Activated effector memory CD4-positive, alpha-beta T cell treated with Interleukin-2 at 50 U/mL for 16 hours (primary cell): ENCODE data around the gene PEX10.

Source experiments
- DNase-seq: peaks from one replicate; pipeline ENCODE4 v3.0.0-alpha.2; 2020

PEX10 gene

DNA sequence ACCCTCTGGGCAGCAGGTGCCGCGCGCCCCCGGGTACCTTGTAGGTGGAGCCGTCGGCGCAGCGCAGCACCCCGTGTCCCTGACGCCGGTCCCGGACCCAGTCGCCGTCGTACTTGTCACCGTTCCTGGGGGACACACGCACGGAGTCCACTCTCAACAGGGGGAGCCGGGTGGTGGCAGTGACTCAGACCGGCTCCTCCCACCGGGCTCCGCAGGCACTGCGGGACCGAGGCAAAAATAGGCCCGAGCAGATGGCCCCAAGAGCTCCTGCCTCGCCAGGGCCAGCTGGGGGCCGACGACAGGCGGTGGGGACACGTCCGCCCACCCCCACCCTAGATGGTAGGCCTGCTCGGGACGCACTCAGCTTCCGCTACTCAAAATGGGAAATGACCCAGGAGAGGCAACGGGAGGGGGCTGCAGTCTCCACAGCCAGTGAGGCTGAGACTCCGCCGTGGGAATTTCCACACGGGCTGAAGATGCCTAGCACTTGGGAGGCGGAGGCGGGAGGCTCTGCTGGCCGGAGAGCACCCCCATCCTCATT lies 27.4 kb downstream of the PEX10 start:
- no peak for DNase-seq

DNA sequence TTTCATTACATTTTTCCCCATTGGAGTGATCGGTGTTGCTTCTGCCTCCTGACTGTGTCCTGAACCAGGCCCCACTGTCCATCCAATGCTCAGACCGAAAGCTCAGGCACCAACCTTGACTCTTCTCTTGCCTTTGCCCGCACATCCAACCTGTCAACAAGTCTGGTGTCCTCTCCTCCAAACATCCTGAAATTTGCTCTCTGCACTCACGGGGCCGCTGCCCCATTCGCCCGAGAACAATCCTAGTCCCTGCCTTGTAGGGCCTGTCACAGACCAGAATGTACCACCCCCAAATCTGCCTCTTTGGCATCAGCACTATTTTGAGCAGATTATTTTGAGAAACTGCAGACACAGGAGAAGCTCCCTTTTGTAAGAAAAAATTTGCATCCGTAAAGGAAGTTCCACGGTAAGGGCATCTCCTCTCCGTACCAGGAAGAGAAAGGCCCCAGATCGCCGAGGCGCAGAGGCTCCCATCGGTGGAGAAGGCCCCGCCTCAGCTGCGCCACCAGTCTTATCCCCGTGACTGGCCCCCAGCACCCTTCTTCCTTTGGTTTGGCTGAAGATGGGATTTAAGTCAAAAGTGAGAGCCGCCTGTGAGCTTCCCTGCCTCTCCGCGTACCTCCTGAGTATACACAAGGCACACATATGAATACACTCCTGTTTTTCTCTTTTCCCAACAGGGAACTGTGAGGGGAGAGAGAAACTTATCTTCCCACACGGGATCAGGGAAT lies 28.1 kb downstream of the PEX10 start:
- DNase-seq = no peak

DNA sequence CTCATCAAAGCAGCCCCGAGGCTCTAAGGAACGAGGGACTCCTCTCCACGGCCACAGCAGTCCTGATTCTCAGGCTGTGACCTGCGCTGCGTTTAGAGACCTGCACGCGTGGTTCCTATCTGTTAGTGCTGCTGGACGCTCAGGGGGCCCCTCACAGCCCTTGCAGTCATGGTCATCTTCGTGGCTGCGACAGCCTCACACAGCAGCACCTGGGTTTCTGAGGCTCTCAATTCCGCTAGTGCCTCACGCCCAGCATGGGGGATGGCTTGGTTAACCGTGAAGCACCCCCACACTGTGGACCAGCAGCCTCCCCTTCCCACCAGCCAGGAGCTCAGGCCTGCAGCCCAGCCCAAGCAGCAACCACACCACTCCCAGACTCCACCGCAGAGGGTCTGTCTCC lies 28.8 kb downstream of the PEX10 start:
- no peak for DNase-seq

DNA sequence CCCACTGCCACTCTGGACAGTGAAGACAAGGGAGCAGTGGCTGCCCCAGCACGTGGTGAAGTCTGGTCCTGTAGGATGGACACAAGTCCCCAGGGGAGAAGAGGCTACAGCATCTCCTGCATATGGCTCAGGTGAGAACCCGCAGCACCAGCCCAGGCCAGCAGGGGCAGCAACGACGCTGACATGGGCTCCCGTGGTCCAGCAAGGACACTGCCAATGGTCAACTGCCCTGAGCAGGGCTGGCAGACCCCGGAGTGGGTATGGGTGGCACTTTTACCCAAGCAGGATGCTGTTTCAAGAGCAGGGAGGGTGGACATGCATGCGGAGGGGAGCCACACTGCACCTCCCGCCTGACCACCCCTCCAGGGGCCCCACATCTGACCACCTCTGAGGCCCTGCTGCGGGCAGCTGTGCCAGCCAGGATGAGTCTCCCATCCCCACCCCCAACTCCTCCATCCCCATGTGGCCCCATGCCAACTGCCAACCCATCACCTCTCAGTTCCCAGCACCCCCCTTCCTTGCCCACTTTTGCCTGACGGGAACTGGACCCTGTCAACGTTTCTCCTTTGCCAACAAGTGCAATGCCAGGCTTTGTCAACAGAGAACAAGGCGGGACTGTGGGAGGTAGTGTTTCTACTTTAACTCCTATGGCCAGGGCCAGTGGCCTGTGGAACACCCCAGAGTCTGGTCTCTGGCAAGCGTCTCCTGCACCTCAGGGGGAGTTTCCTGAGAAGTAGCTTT lies 29.6 kb downstream of the PEX10 start:
- no peak for DNase-seq

DNA sequence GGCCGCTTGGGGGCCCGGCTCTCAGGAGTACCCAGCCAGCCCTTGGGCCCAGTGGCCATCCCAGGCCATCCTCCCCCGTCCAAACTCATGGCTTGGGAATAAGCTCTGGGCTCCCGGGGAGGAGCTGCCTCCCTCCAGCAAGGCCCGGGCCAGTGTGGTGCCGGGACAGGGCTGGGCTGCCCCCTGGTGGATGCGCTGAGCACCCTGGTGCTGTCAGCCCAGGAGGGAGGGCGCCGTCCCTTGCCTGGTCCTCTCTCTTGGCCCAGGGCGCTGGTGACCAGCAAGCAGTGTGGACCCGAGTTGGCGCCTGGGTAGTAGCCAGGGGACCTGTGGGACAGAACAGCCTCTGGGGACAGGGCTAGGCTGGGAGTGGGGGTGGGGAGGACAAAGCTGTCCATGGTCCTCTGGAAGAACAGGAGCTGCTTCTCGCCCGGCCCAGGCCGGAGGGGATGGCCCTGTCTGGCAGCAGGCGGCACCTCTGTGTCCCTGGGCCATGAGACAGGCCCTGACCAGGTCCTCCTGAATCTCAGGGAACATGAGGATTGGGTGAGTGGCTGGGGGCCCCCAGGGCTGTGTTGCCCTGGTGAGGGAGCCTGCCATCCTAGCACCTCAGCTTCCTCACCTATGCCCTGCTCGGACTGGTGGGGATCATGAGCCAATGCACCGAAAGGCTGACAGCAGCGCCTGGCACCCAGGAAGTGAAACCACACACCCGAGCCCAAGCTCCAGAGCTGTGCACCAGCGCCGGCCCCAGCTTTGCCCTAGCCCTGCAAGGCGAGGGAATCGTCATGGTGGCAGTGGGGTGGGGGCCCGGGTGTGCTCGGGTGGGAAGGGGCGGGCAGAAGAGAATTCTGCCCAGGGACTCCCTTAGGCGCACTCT lies 30.4 kb downstream of the PEX10 start:
- DNase-seq = peak; percentile 61

DNA sequence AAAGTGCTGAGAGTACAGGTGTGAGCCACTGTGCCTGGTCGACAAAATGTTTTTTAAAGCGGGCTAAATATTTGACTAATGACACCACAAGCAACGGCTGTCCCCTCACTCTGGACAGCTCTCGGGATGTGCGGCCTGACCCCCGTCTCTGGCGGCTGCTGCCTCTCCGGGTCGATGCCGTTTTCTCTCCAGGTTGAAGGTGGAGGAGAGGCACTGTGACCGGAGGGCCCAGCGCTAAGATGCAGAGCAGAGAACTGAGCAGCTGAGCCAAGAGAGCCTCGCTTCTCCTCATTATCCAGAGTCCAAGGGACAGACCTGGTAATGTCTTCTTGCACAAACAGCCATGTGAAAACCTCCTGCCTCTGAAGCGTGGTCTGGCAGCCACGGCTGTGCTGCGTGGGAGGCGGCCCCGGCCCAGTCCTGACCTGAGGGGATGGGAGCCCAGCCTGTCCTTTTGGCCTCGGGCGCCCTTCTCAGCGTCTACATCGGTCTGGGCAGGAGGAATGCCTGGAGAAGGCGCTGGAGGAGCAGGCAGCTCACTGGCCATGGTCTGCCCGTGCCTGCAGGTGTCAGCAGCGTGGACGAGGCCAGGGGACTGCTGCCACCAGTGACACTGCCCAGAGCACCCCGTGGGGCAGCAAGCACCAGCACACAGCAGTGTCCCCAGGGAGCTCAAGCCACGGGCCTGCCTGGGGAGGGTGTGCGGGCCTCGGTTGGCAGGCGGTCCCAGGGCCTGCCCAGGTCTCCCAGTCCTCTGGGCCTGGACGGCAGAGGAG lies 31.4 kb downstream of the PEX10 start:
- DNase-seq = no peak

DNA sequence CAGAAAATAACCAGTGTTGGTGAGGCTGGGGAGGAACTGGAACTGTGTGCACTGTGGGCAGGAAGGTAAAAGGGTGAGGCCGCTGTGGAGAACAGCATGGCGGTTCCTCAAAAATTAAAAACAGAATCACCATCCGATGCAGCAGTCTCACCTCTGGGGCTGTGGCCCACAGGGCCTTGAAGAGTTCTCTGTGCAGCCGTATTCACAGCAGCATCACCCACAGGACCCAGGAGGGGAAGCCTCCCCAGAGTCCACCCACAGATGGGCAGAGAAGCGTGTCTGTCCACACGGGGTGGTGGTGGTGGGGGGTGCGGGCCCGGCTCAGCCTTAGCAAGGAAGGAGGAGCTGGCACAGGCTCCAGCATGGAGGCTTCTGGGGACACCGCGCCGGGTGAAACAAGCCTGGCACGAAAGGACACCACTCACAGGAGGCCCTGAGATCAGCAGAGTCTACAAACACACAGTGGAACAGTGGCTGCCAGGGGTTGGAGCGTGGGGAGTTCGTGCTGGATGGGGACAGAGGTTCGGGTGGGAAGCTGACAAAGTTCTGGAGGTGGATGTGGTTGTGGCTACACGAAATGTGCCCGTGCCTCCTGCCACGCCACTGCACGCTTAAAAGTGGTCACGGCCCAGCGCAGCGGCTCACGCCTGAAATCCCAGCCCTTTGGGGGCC lies 32.5 kb downstream of the PEX10 start:
- no peak for DNase-seq

DNA sequence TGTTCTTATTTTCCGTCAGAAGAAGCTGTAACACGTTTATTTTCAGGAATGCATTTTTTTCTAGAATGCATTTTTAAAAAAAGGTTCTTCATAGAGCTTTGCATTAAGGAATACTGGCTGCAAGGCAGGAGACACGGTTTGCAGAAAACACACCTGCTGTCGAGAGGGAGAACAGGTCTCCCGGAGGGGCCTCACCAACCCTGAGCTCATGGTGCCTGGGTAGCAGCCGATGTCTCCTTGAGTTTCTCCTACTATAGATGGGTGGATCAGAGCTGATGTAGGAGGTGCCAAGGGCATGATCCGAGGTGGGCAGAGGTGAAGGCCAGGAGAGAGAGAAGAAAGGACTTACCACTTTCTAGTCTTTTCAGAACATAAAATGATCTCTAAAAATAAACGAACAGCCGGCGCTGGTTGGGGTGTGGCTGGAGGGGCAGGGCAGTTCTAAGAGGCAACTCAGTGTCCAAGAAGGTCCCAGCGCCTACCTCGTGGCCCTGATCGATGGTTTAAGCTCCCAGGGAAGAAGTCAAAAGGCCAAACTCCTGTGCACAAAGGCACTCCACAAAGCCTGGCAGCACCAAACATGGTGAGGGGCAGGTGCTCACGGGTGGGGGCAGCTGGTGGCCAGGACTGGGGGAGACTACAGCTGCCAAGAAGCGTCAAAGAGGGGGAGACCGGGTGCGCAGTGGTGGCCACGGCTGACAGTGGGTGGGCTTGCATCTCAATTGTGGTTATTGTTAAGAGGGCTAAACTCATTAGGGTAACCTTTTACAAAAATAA lies 33.2 kb downstream of the PEX10 start:
- no peak for DNase-seq

DNA sequence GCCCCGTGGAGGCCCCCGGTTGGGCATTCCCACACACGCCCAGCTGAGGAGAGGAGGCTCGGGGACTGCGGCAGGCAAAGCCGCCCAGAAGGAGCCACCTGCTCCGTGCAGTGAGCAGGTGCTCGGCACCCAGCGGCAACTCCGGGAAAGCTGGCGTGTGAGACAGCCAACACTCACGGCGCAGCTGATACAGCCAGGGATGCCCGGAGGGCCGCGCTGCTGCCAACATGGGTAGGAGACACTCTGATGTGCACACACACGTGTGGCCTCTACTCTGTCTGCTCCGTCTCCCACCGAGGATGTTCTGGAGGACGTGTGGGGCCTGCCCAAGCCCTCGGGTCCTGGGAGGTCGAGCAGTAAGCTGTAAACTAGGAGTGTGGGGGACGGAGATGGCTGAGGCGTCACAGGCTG lies 33.9 kb downstream of the PEX10 start:
- no peak for DNase-seq

DNA sequence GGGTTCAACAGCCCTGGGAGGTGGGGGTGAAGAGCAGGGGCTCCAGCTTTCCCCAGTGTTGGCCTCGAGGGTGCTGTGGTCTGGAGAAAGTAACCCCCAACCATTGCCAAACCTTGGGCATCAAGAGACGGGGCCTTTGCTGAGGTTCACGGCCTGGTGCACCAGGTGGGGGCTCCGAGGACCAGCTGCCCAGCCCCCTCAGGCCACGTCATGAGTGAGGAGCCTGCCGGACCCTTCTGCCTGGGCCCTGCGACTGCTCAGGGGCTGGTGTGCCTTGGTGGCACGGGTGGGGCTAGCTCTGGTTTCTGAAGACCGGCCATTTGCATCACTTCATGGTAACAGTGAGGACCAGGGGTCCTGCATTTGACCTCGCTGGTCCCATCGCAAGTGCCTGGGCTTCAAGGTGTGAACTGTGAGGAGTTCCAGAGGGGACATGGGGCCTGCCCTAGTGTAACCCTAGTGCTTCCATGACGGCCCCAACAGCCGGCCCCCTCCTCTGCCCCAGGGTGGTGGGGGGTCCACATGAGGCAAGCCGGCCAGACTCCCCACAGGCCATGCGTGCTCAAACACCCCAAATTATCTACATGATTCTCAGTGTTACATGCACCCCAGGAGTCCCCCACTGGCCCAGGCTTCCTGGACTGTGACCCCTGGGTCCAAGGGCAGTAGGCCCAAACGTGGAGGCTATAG lies 34.5 kb downstream of the PEX10 start:
- no peak for DNase-seq

DNA sequence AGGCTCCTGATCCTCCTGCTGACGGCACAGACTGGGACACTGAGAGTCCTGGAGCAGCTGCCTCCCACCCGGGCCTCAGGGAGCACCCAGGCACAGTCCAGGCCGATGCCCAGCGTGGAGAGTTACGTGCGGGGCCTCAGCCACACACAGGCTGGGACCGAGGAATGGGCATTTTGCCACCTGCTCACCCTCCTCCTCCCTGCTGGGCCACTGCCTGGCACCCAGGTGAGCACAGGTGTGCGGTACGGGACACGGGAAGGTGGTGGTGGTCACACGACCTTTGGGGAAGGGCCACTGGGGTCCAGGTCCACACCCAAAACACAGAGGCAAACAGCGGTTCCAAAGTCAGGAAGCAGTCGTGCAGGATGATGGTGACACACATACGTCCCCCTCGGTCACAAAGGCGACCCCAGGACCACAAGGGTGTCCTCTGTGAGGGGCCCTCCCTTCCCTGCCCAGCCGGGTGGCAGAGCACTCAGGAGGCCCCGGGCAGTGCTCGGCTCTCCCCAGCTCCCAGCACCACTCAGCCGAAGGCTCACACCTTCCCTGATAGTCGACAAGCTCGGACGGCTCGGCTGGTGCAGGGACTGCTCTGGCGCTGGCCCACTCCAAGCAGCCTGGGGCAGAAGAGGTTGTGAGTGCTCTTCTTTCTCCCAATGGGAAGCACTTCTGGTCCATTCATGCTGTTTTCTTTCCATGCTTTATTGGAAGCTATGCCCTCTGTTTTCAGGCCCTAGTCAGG lies 35.3 kb downstream of the PEX10 start:
- no peak for DNase-seq

DNA sequence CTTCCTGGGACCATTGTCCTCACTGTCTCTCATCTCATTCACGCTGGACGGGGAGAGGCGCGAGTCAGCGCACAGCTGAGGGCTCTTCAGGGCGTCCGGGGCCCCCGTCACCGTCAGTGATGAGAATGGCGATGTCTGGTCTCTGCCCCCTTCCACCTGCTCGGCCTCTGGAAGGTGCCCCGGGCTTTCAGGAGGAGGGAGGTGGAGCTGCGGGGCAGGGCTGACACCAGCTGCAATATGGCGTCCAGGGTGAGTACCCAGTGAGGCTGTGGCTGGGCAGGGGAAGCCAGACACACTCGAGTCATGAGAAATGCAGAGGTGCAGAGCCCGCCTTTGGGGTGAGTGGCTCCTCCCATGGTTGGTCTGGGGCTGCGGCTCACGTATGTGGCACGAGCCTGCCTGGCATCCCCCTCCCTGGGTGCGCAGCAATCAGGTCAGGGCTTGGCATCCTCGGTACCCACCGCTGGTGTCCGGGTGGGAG lies 36.1 kb downstream of the PEX10 start:
- no peak for DNase-seq

DNA sequence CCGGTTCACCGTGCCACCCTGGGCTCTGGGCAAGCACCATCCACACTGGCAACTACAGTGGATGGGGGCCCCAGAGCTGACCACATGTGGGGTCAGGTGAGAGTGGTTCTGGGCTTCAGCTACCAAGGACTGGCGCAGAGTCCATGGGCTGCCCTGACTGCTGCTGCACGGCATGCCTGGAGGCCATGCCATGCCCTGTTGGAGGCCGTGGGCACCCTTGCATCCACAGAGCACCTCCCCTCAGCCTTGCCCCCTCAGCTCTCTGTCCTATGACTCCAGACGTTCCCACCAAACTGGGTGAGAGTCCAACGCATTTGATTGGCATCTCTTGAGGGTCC lies 36.5 kb downstream of the PEX10 start:
- no peak for DNase-seq

DNA sequence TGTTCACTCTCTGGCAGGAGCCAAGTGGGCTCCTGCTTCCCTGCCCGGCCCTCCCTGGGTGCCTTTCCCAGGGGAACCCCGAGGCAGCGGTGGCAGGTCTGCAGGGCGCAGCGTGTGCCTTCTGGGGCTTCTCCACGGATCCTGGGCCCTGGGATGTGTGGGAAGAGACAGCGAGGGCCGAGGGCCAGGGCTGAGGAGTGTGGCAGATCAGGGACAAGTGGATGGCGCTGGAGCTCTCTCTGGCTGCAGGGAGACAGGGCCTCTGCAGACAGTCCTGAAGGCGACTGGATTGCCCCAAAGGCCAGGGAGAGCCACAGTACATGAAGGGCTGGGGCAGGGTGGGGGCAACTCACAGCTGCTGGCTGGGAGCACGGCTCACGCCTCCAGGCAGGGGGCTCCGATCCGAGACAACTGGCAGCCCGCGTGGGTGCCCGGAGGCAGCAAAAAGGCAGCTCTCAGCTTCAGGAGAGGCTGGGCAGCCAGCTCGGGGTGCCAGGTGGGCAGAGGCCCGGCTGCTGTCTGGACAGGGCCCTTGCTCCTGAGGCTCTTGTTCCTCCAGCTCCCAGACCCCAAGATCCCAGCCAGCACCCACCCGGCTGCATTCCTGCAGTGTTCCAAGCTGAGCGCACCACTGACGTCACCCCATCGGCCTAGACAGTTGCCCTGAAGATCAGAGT lies 37.0 kb downstream of the PEX10 start:
- no peak for DNase-seq

DNA sequence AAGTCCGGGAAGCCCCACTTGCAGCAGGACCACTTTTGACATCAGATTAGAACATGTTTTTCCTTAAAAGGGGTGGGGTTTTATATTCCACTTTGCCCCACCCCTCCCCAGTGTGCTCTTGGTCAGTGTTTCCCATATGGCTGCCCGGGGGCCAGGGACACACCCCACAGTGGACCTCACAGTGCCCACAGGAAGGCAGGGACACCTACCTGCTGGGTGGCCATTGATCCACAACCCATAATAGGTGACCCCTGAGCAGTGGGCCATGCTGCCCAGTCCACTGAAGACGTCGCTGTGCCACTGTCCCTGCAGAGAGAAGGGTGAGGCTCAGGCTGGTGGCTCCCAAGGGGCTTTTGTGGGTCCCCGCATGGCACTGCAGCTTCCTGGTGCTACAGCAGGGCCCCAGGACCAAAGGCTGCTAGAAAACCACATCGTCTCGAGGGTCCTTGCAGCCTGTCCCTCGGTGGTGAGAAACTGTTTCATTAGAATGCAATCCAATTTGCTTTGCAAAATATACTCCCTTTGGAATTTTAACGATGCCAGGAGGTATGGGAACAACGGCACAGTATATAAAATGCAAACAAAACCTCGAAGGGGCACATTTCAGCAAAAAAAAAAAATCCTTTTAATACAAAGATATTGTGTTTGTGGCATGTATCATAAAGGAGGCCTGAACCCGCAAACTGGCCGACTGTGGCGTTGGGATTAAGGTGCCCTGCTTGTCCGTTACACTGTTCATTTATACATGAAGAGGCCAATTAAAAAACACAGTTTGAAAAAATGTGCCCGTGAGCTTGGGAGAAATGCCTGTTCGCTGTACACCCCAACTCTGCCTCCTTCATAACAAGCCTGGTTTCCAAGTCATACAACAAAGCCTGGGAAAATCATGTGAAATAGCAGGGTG lies 37.9 kb downstream of the PEX10 start:
- no peak for DNase-seq

DNA sequence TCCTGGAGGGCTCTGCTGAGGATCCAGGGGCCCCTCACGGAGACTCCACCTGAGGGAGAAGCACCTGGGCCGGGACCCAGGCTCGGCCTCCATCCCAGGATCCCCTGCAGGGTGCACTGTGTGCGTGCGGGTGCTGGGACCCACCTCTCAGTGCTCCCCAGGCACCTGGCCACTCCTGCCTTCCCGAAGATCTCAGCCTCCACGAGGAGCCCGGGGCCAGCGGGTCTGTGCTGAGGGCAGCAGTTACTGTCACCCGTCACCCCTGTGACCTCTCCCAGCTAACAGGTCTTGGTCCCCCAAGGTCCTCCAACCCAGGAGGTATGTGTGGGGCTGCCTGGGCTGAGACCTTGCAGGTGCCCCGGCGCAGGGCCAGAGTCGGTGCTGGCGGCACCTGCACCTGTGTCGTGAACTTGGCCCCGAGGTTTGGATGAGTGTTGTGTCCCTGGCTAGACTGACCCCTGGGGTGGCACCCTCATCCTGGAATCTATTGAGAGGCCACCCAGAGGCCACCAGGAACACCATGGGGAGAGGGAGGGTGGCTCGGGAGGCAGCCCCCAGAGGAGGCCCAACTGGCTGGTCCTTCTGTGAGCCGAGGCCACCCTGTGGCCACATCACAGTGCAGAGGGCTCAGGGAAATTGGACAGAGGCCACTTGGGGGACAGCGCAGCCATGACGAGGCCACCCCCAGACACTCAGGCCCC lies 38.7 kb downstream of the PEX10 start:
- no peak for DNase-seq
